ENCODE measurements around the gene STXBP2. TPM values are rescaled to one million over a fixed set of nuclear protein-coding genes. Genes with fewer than 3 reads are reported as not detected.

Gene STXBP2
- total RNA-seq, 1 experiment from 2014 or later, result 92.5 TPM

- no peak overlapping the region for H2AK5ac ChIP-seq (ENCODE audit: insufficient read length, low read length)
- no peak overlapping the region for H3K4me3 Mint-ChIP-seq
- no peak overlapping the region for H2BK120ac ChIP-seq (ENCODE audit: low read depth, low read length, poor library complexity, severe bottlenecking)
- no peak overlapping the region for H3K14ac ChIP-seq (ENCODE audit: insufficient read depth, low read length)
- H2BK5ac ChIP-seq (ENCODE audit: insufficient read length, low read length), result no peak overlapping the region
- H3K56ac ChIP-seq (ENCODE audit: insufficient read length, low read depth, low read length), result no peak overlapping the region
- H3K4me1 Mint-ChIP-seq, result peaks cover 0 to 7% of the 10 kb centered on the region in 2 experiments; a peak in 3 of 4 replicates
- H3K36me3 Mint-ChIP-seq (ENCODE audit: insufficient read depth in 1 of 3, low read depth in 3 of 3), result no peaks in the 10 kb centered on the region; a peak in 1 of 7 replicates
- H4K5ac ChIP-seq (ENCODE audit: insufficient read length, low read depth, low read length), result no peak overlapping the region
- no peak overlapping the region for H4K91ac ChIP-seq (ENCODE audit: insufficient read length, low read depth, low read length)
- peaks cover 0 to 3% of the 10 kb centered on the region in 2 experiments; a peak in 1 of 5 replicates for H3K9me3 Mint-ChIP-seq
- peaks cover 2% of the 10 kb centered on the region for H3K27me3 ChIP-seq (ENCODE audit: insufficient read depth, low read length)
- no peak for TF ChIP-seq CTCF (conservative IDR thresholded peaks at IDR 0.05)
- no peaks in the 10 kb centered on the region for H3K79me2 ChIP-seq (ENCODE audit: insufficient read depth, low read length)
- H3K23ac ChIP-seq (ENCODE audit: insufficient read length, low read depth, low read length), result no peak overlapping the region
- H3K9ac ChIP-seq (ENCODE audit: extremely low read depth, insufficient read length, low read length), result no peak overlapping the region
- no CpG with 5 or more reads among the region's 4 CpGs for WGBS (ENCODE audit: extremely low coverage, insufficient read length, low lambda C conversion rate)
- no peak overlapping the region for H2BK12ac ChIP-seq (ENCODE audit: insufficient read length, low read depth, low read length)
- H3K4me1 ChIP-seq (ENCODE audit: insufficient read depth, low read length), result no peaks in the 10 kb centered on the region
- no peak overlapping the region for H3K18ac ChIP-seq (ENCODE audit: insufficient read length, low read depth, low read length)
- H4K8ac ChIP-seq (replicated peaks; ENCODE audit: insufficient read length, low read depth, low read length), result no peak overlapping the region
- no peak overlapping the region for H3K4me2 ChIP-seq (ENCODE audit: insufficient read depth, insufficient read length, low read length)
- H3K27ac Mint-ChIP-seq, result no peak overlapping the region
- H2AFZ ChIP-seq (ENCODE audit: low read length), result no peak overlapping the region
- no peaks in the 10 kb centered on the region for H4K20me1 ChIP-seq (ENCODE audit: control insufficient read depth, insufficient read depth, insufficient read length)
- no peaks in the 10 kb centered on the region for H3K9me3 ChIP-seq (ENCODE audit: control insufficient read depth, low read depth, low read length)
- H3K27me3 Mint-ChIP-seq (ENCODE audit: low read depth), result peaks cover 81% of the 10 kb centered on the region
- H3K4ac ChIP-seq (ENCODE audit: low read depth, low read length), result no peak overlapping the region
- H3K79me1 ChIP-seq (ENCODE audit: insufficient read depth, low read depth, low read length, poor library complexity, severe bottlenecking), result no peaks in the 10 kb centered on the region
- H3K23me2 ChIP-seq (ENCODE audit: insufficient read length, low read depth, low read length, poor library complexity, severe bottlenecking), result peaks cover 6% of the 10 kb centered on the region
- no peak overlapping the region for H3K27ac ChIP-seq (ENCODE audit: insufficient read length, low read depth, low read length)
- H3T11ph ChIP-seq (ENCODE audit: low read length), result no peak overlapping the region
- DNase-seq, result no peak
- no peak overlapping the region for H2BK20ac ChIP-seq (ENCODE audit: low read depth, low read length, poor library complexity, severe bottlenecking)
- H2BK15ac ChIP-seq (ENCODE audit: low read depth, low read length), result no peak overlapping the region
Observed at GRCh38 chr19:7665076-7665475, 28.2 kb downstream of the STXBP2 start.
